HG03280 (cell line): ENCODE results near the gene DPP4.
"Not testable (repeated sequence)": the region's sequence is repeated elsewhere in the genome, so short reads cannot be mapped to it uniquely, and the experiment has no call there.

ENCODE experiments used
- ATAC-seq: cut with Tn5 transposase; IDR thresholded peaks from one replicate; pipeline ENCODE4 v1.9.1; 2021; ENCODE audit warnings: mild to moderate bottlenecking, moderate library complexity; ENCODE audit not compliant: unreplicated experiment

The DPP4 gene

DNA sequence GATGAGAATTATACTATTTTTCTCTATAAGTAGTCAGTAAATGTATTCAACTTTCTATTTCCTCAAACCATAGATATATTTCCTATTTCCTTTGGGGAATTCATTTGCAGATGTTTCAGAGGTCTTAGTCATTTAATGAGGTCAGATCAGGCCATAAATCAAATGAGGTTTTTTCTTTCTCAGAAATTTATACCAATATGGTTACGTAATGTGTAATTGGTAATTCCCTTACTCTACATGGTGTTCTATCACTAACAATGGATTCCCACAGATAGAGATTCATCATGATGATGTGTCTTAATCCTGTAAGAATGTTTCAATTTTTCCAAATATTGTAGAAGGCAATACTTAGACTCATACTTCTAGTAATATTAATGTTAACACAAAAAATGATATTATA lies 108.0 kb downstream of the DPP4 start:
- no peak for ATAC-seq

DNA sequence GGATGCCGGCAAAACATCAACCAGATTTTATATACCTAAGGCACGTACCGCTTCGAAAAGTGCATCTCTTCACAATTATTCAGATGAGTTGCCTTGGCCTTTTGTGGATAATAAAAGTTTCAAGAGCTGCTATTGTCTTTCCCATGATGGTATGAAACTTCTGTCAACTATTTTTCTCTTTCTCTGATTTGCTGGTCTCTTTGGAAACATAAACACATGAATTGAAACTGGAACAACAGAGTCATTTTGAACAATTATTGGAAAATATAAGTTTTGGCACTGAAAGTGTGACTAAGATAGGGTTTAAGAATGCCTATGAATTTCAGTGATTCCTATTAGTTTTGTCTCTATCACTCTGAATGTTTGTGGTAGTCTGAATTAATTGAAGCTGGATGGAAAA lies 109.9 kb downstream of the DPP4 start:
- ATAC-seq: no peak

DNA sequence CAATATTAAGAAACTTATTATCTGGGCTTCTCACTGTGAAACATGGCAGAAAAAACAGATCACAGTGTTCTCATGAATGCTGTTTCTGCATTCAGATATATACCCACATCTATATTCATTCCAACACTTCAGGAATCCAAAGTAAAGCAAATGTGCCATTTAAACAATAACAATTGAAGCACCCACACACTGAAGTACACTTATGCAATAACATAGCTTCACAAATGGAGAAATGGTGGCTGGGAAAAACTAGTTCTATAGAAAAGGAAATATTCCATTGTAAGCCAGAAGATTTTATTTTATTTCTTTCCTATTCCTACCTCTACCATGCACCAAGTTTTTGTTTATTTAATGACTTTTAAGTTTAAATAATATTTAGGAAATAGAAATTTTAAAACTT lies 111.9 kb downstream of the DPP4 start:
- ATAC-seq: no peak

DNA sequence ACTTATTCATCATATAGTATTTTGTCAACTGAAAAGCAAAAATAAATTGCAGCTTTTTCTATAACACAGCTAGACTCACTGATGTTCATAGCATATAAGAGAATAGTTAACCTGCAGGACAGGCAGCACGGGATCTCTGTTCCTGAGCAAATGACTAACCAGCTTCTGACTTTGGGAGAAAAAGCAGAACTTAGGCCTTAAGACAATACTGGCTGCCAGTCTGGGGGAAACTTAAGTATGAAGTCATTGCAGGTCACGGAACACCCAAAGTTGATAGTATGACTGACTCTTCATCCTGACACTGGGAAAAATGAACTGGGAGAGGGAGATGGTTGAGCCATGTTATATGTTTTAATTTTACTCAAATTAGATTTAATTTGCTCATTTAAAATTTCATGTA lies 113.0 kb downstream of the DPP4 start:
- ATAC-seq: no peak

DNA sequence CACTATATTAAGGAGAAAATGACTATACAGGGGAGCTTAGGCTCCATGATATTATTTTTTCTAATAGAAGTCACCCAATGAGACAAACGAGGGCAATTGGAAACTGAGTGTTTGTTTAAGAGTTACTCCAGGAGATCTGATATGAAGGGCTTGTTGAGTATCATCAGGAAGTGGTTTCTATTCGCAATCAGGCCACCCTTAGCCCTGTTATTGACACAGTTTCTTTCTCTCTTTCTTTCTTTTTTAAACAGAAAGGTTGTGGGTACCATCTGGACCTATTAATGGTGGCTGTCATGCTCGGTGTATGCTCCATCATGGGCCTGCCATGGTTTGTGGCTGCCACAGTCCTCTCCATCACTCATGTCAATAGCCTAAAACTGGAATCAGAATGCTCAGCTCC lies 117.3 kb downstream of the DPP4 start:
- ATAC-seq: no peak

DNA sequence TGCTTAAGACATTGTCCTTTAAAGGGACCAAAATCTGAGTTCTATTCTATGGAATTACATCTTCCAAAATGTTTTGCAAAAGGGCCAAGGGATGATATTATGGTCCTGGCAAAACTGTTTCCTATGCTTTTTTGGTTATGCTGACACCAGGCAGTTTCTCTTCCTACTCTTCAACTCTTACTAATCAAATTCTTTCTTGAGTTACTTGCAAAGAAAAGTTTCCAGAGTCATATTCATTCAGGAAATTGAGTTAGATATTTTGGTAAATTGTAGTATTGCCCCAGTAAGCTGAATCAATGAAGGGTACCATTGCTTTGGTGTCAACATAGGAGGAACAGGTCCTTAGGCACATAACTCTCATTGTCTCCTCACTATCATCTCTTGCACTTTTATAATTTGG lies 118.8 kb downstream of the DPP4 start:
- no peak for ATAC-seq

DNA sequence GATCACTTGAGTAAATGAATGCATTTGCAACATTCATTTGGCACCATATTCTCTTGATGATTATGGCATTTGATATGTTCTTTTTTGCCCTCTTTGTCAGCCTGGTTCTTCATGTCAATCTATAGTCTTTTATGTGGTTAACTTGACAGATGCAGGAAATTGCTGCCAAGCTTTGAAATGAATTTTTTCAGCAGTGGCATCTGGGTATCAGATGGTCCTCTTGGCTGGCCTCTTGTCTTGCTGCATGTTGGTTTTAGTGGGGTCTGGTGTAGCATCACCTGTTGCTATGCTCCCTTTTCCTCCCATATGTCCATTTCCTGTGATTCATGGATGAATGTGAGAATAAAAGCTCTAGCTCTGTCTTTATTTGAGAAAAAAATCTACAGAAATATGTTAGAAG lies 119.9 kb downstream of the DPP4 start:
- no peak for ATAC-seq

DNA sequence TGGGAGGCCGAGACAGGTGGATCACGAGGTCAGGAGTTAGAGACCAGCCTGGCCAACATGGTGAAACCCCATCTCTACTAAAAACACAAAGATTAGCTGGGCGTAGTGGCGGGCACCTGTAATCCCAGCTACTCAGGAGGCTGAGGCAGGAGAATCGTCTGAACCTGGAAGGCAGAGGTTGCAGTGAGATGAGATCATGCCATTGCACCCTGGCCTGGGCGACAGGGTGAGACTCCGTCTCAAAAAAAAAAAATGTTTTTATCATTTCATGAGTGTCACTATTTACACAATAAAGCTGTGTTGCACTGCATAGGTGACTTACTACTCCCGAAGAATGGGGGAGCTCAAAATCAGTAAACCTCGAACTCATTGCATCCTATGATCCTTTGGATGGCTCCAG lies 120.6 kb downstream of the DPP4 start:
- not testable (repeated sequence) for ATAC-seq

DNA sequence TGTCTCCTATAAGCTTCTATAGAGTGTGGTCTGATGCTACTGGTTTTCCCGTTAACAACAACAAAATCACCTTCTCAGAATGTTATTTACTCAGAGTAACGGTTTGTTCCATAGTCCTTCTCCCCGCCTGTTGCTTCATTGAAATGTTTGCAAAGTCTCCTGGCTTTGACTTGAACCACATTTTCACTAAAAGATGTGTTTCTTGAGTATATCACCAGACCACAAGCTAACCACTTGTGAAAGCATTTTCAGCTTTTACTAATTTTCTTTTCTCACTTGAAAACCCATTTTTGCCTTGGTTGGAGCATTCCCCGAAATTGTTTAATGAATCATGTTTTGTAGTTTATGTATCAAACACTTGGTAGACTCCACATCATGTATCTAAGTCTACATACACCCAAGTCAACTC lies 121.2 kb downstream of the DPP4 start:
- no peak for ATAC-seq

DNA sequence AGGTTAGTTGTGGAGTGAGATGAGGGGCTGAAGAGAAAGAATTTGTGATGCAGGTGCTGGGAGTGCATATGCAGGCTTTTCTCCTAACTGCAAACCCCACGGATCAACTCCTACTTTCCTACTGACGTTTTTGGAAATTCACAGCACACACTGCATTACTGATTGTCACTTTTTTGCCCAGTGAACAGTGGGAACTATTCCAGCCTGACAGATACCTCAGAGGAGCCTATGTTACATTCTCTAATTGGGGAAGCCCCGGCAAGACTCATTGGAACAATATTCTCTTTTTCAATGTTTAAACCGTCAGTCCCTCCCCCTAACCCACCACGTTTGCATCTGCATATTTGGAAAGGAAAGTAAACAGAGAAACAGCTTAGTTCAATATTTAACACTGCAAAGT lies 126.2 kb downstream of the DPP4 start:
- ATAC-seq: no peak

DNA sequence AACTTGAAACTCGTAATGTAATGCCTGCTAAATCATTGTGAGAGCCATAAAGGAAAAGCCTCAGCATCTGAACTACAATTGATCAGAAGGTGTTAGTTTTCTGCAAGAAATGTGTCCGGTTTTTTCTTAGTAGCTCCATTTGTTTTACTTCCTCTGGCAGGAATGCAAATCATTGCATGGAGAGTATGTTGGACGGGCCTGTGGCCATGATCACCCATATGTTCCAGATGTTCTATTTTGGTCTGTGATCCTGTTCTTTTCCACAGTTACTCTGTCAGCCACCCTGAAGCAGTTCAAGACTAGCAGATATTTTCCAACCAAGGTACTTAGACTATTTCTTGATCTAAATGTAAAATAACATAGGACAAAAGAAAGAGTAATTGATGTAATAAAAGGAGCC lies 126.6 kb downstream of the DPP4 start:
- no peak for ATAC-seq

DNA sequence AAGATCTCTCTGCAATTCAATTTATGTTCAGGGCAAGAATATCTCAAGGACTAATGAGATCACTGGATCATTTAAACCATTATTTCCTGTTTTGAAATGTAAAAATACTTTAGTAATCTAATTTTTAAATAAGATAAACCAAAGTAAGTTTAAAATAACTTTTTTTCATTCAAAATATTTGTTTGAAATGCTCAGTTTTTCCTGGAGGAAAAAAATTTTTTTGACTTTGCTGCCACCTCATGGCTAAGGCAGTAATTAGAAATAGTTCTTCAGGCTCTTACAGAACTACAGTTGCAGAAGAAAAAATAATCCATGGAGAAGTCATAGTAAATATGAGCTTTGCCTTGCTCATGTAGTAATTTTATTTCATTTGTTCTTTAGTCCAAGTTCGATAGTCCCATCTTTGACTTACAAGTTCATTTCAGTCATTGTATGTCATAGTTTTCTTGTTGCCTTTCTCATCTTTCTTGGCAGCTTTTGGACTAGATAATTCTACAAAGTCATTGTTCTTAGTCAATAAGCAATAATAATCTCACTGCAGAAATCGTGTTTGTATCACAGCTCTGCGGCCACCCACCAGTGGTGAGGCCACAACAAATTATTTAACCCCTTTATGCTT lies 127.4 kb downstream of the DPP4 start:
- ATAC-seq: no peak

DNA sequence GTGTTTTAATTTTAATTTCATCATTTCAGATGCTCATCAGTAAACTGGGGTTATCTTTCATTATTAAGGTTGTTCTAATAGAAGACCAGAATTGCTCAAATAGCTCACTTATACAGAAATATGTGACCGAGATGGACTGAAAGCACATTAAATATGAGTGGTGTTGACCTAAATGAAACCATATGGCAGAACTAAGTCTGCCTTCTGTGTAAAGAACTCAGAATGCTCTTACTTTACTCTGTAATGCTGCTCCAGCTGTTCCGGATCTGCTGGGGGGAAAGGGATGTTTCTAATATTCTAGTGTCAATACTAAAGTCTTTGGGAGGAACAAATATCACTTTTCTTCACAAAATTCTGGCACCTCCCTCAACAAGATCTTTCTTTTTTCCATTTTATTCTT lies 131.0 kb downstream of the DPP4 start:
- ATAC-seq: no peak
